K562 (cell line): ENCODE measurements around the gene PTCD3. TPM values are rescaled to one million over a fixed set of nuclear protein-coding genes. Genes with fewer than 3 reads are reported as not detected.

Source experiments
- ATAC-seq: fragments of 200-7000 bp; cut with Tn5 transposase; 3 replicates; pipeline ENCODE4 v1.9.1; 2020; ENCODE audit warnings: moderate library complexity
- BruUV-seq: library from RNA; stranded (reverse); fragments of 400-500 nt; replicated peaks from 2 replicates; lab custom pipeline; 2021; lab: Mats Ljungman, UMichigan
- CTCF ChIA-PET: fragments of 300-600 bp; formaldehyde crosslinking; extraction: SDS; loops from one replicate; lab custom pipeline; 2021; ENCODE audit warnings: low intra/inter-chr PET ratio; lab: Yijun Ruan, JAX
- POLR2A ChIA-PET: fragments of 300-600, 350-650 bp; sonication (Branson Sonifier 250); formaldehyde crosslinking; extraction: SDS; loops from one replicate; lab custom pipeline; 2021; ENCODE audit warnings: antibody characterized with exemption, inconsistent platforms; lab: Yijun Ruan, JAX
- DNase-seq, 4 experiments: peaks; one replicate each; pipeline versions ENCODE4 v3.0.0 to v3.0.0-alpha.2; 2011 to 2018; ENCODE audit warnings: low spot score in 3 of 4, mixed read lengths in 3 of 4; ENCODE audit errors: extremely low read depth in 1 of 4
- FAIRE-seq: peaks from 2 replicates; lab custom pipeline; 2011; peaks lifted over from hg19 to GRCh38; lab: Jason Lieb, UNC
- H2AFZ ChIP-seq: 2 replicates; pipeline ENCODE4 v1.6.0; 2011; ENCODE audit warnings: low read depth, low read length, control low read depth, inconsistent platforms
- H3K27ac ChIP-seq: fragments of 200-600 bp; 3 replicates; pipeline ENCODE4 v1.8.0; 2011; ENCODE audit warnings: low read depth, mild to moderate bottlenecking, control low read depth, inconsistent platforms, low read length, moderate library complexity, mixed read lengths; ENCODE audit errors: extremely low read depth
- H3K27me3 ChIP-seq, 2 experiments: fragments of 300-600 bp in 1 of 2; 2 replicates in 1 of 2; 3 replicates in 1 of 2; pipeline versions ENCODE4 v1.6.0 to v1.8.0; 2011; ENCODE audit warnings: inconsistent platforms in 2 of 2, low read length in 2 of 2, mild to moderate bottlenecking in 1 of 2, mixed read lengths in 1 of 2, moderate library complexity in 1 of 2; ENCODE audit not compliant: control insufficient read depth in 2 of 2, insufficient read depth in 2 of 2
- H3K36me3 ChIP-seq: fragments of 300-600 bp; 3 replicates; pipeline ENCODE4 v1.8.0; 2011; ENCODE audit warnings: mild to moderate bottlenecking, low read length, inconsistent platforms; ENCODE audit not compliant: control insufficient read depth, insufficient read depth
- H3K4me1 ChIP-seq, 2 experiments: fragments of 200-600 bp in 1 of 2; replicated peaks in 1 of 2; 2 replicates in 1 of 2; 3 replicates in 1 of 2; pipeline versions ENCODE4 v1.5.1 to v1.8.0; 2011; ENCODE audit warnings: inconsistent platforms in 2 of 2, low read length in 2 of 2, mild to moderate bottlenecking in 1 of 2, mixed read lengths in 1 of 2, moderate library complexity in 1 of 2; ENCODE audit not compliant: control insufficient read depth in 2 of 2, insufficient read depth in 2 of 2
- H3K4me2 ChIP-seq: 2 replicates; pipeline ENCODE4 v1.6.1; 2011; ENCODE audit warnings: low read length, control low read depth, inconsistent platforms, mixed read lengths; ENCODE audit not compliant: insufficient read depth
- H3K4me3 ChIP-seq: fragments of 200-600 bp; sonication (generic), shearing (Covaris generic); 2 replicates; pipeline ENCODE4 v1.5.1; 2016; ENCODE audit warnings: control low read depth, inconsistent platforms
- H3K79me2 ChIP-seq: fragments of 200-600 bp; 3 replicates; pipeline ENCODE4 v1.8.0; 2011; ENCODE audit warnings: low read length, inconsistent platforms; ENCODE audit not compliant: control insufficient read depth, insufficient read depth
- H3K9ac ChIP-seq, 2 experiments: 2 replicates each; pipeline versions ENCODE4 v1.6.0 to v1.6.1; 2011; ENCODE audit warnings: low read depth in 2 of 2, low read length in 2 of 2, control low read depth in 1 of 2, inconsistent platforms in 1 of 2, mild to moderate bottlenecking in 1 of 2, mixed read lengths in 1 of 2; ENCODE audit not compliant: insufficient read depth in 1 of 2
- H3K9me1 ChIP-seq: one replicate; pipeline ENCODE4 v1.6.0; 2011; ENCODE audit warnings: inconsistent platforms, mild to moderate bottlenecking, low read length, moderate library complexity; ENCODE audit not compliant: control insufficient read depth, insufficient read depth
- H3K9me3 ChIP-seq: replicated peaks from 2 replicates; pipeline ENCODE4 v1.5.1; 2011; ENCODE audit warnings: low read depth, low read length, inconsistent platforms; ENCODE audit not compliant: control insufficient read depth, insufficient read depth
- H4K20me1 ChIP-seq: replicated peaks from 2 replicates; pipeline ENCODE4 v1.6.1; 2011; ENCODE audit warnings: low read length, inconsistent platforms, mixed read lengths; ENCODE audit not compliant: control insufficient read depth, insufficient read depth
- HDAC8 ChIP-seq: fragments of 450-650 bp; IDR thresholded peaks from 2 replicates; pipeline ENCODE4 v1.6.1; 2016; ENCODE audit warnings: mild to moderate bottlenecking, missing genetic modification characterization, moderate library complexity, missing compliant biosample characterization
- JUN ChIP-seq, 2 experiments: sonication (generic) in 1 of 2; formaldehyde crosslinking in 1 of 2; IDR thresholded peaks; 2 replicates each; pipeline versions ENCODE4 v1.6.1 to v1.8.0; 2012 to 2022; ENCODE audit warnings: borderline replicate concordance in 2 of 2, mild to moderate bottlenecking in 2 of 2, improper control_type of control experiment in 1 of 2, low read depth in 1 of 2, low read length in 1 of 2, missing genetic modification reagents in 1 of 2
- KLF13 ChIP-seq: fragments of 450-650 bp; IDR thresholded peaks from 2 replicates; pipeline ENCODE4 v1.6.1; 2016; ENCODE audit warnings: missing genetic modification characterization, low read depth, mild to moderate bottlenecking, missing compliant biosample characterization, moderate library complexity, borderline replicate concordance
- NFE2L1 ChIP-seq: fragments of 450-650 bp; IDR thresholded peaks from 2 replicates; pipeline ENCODE4 v1.6.1; 2016; ENCODE audit warnings: missing genetic modification characterization, low read depth, mild to moderate bottlenecking, missing compliant biosample characterization, moderate library complexity, borderline replicate concordance
- PHF20 ChIP-seq: fragments of 450-650 bp; IDR thresholded peaks from 2 replicates; pipeline ENCODE4 v1.6.1; 2018; ENCODE audit not compliant: partially characterized antibody
- RBM34 ChIP-seq: fragments of 200-400 bp; formaldehyde crosslinking; IDR thresholded peaks from 2 replicates; pipeline ENCODE4 v1.6.1; 2018; ENCODE audit warnings: low read length, borderline replicate concordance; ENCODE audit not compliant: insufficient read depth
- RNF2 ChIP-seq: sonication (generic); IDR thresholded peaks from 2 replicates; pipeline ENCODE4 v1.6.1; 2016
- SMARCA4 ChIP-seq: fragments of 450-650 bp; IDR thresholded peaks from 2 replicates; pipeline ENCODE4 v1.6.1; 2016
- XRCC5 ChIP-seq: fragments of 200-400 bp; formaldehyde crosslinking; IDR thresholded peaks from 2 replicates; pipeline ENCODE4 v1.6.1; 2017; ENCODE audit warnings: low read depth, mild to moderate bottlenecking, low read length
- ZNF655 ChIP-seq: fragments of 250-450 bp; sonication (Bioruptor Pico); IDR thresholded peaks from 2 replicates; pipeline ENCODE4 v1.5.0; 2021
- ZNF77 ChIP-seq: fragments of 250-450 bp; sonication (Bioruptor Pico); IDR thresholded peaks from 2 replicates; pipeline ENCODE4 v1.5.0; 2020
- WGBS: fragments of 100-300 bp; shearing (Covaris generic); methylation state at CpG from one replicate; pipeline ENCODE4 v1.1.6; 2016; ENCODE audit warnings: low coverage, mixed read lengths; ENCODE audit not compliant: insufficient coverage; ENCODE audit errors: missing lambda C conversion rate; 5-methylcytosine and 5-hydroxymethylcytosine counted together
- in situ Hi-C: fragments of 300-500 bp; cut with MboI; formaldehyde crosslinking; loops from 4 replicates; pipeline ENCODE4 v1.15.0; 2018; ENCODE audit warnings: inconsistent platforms, mixed read lengths
- intact Hi-C: fragments of 100-400 bp; cut with micrococcal nuclease; formaldehyde crosslinking; loops from 2 replicates; pipeline ENCODE4 v1.14.2; 2022
- polyA plus RNA-seq, 8 experiments: library from polyadenylated mRNA; depleted of rRNA in 4 of 8; stranded (reverse) in 5 of 8; unstranded in 3 of 8; fragments of >200 nt; fragmentation: Nextera tagmentation in 2 of 8; fragmentation: Illumina TruSeq in 1 of 8; extraction: Ambion mirVana in 2 of 8; extraction: Trizol in 1 of 8; gene quantifications; 2 replicates each; pipeline versions ENCODE4 v1.2.1 to v1.2.3, GENCODE V29; 2011 to 2014; ENCODE audit warnings: inconsistent platforms in 1 of 8, missing spikeins in 1 of 8
- total RNA-seq, 7 experiments: library from RNA; depleted of rRNA in 6 of 7; stranded (reverse); fragments of >200 nt in 6 of 7; fragmentation: Illumina TruSeq in 2 of 7; extraction: Trizol in 2 of 7; gene quantifications; 2 replicates each; pipeline versions ENCODE4 v1.2.1 to v1.2.3, GENCODE V29; 2011 to 2021; ENCODE audit warnings: low replicate concordance in 1 of 7

The PTCD3 gene
- total and polyA plus RNA-seq, 9 of the 15 experiments (the other 6 are each of a cell fraction or from before 2014, with no cell fraction given), result 65.2 to 241 (median 172) TPM

GRCh38 chr2:86175828-86176227, 69.8 kb downstream of the PTCD3 start:
- no TSS peak for BruUV-seq
- Histone ChIP-seq H3K9ac (no peak overlapping the region), H3K79me2 (peaks cover 42% of the 10 kb centered on the region), H2AFZ (no peak overlapping the region), H3K9me1 (no peaks in the 10 kb centered on the region), H3K9me3 (no peaks in the 10 kb centered on the region), H3K27ac (no peak overlapping the region), H3K4me3 (no peak overlapping the region), H3K4me2 (no peak overlapping the region)
- ChIA-PET CTCF (no interaction called here), POLR2A (interaction anchor here (1.5 to 1.9 kb wide), 2 partner anchors 10 to 19 kb away, joined by 6 to 10 read pairs; partner anchors contain the start of gene IMMT)
- FAIRE-seq (no peak), ATAC-seq (no peak)
- TF ChIP-seq JUN (IDR thresholded peaks at IDR 0.05; ENCODE audit: borderline replicate concordance, low read depth, low read length) (no peak), JUN (CRISPR knock-in tag; IDR thresholded peaks at IDR 0.05; ENCODE audit: borderline replicate concordance) (no peak), SMARCA4 (no peak), ZNF655 (CRISPR knock-in tag) (no peak), HDAC8 (no peak), PHF20 (no peak), RBM34 (no peak), NFE2L1 (no peak), ZNF77 (CRISPR knock-in tag) (no peak), KLF13 (no peak), XRCC5 (no peak), RNF2 (no peak)
- TF ChIP-seq, all 486 proteins: peak for 0
- H4K20me1 ChIP-seq, result no peaks in the 10 kb centered on the region
- in situ Hi-C loops (no loop called here), intact Hi-C loops (no loop called here)
- H3K36me3 ChIP-seq, result peaks cover 83% of the 10 kb centered on the region
- 94% methylated on average over 1 of the region's 1 CpG for WGBS
- no peaks in the 10 kb centered on the region for H3K4me1 ChIP-seq
- DNase-seq, result no peak
- no peaks in the 10 kb centered on the region for H3K27me3 ChIP-seq
